WI38 (cell line): ENCODE data around the gene TOX2.

Experiments
- H3K4me3 ChIP-seq: 2 replicates; pipeline ENCODE4 v1.5.1; 2011; ENCODE audit warnings: low read depth, mild to moderate bottlenecking, control low read depth, low read length
- TF ChIP-seq, protein P1 (sequence below): IDR thresholded peaks from 2 replicates; pipeline ENCODE4 v1.5.1; 2012; ENCODE audit warnings: low read depth, mild to moderate bottlenecking, control low read depth, low read length

The TOX2 gene

DNA sequence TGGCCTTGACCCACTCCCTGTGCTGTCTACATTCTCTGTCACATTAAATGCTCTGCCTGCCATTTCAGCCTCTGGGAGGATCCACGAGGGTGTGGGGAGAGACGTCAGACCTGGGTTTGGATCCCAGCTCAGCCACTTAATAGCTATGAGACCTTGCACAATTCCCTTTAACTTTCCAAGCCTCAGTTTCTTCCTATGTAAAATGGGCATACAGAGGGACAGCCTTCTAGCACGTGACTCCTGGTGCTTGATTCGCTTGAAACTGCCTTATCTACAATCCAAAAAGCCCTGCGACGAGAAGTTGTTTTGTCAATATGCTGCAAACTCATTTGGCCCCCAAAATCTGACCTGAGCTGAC, 40.0 kb downstream of the TOX2 start:
- TF ChIP-seq, protein P1, sequence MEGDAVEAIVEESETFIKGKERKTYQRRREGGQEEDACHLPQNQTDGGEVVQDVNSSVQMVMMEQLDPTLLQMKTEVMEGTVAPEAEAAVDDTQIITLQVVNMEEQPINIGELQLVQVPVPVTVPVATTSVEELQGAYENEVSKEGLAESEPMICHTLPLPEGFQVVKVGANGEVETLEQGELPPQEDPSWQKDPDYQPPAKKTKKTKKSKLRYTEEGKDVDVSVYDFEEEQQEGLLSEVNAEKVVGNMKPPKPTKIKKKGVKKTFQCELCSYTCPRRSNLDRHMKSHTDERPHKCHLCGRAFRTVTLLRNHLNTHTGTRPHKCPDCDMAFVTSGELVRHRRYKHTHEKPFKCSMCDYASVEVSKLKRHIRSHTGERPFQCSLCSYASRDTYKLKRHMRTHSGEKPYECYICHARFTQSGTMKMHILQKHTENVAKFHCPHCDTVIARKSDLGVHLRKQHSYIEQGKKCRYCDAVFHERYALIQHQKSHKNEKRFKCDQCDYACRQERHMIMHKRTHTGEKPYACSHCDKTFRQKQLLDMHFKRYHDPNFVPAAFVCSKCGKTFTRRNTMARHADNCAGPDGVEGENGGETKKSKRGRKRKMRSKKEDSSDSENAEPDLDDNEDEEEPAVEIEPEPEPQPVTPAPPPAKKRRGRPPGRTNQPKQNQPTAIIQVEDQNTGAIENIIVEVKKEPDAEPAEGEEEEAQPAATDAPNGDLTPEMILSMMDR: no peak
- no peak overlapping the region for H3K4me3 ChIP-seq

DNA sequence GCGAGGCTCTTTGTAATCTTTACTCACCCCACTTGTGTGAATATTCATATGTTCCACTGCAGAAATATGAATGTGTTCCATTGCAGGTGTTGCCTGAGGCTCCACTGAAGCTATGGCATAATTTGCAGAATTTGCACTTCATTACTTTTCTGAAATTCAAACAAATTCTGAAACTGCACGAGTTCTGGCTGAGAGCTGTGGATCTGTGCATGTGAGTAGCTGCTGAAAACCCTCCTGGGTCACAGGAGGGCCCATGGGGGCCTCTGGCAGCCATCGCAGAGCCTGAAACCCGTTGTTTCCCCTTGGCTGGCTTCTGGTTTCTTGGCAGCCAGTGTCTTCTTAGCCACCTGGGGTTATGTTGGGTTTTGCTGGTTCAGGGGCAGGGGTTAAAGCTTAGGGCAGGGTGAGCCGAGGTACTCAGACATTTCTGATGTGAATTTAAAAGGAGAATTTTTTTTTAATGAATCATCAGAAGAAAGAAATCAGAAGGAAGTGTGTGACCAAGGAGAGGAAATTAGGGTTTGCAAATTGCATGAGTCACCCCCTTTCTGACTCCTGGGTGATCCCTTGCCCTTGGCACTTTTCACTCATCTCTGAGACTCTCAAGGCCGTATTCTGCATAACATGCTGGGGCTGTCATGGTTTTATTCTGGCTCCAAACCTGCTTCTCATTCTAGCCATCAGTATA, 40.6 kb downstream of the TOX2 start:
- peak overlapping the region; percentile 9; the same call in 1 of the 2 replicates for H3K4me3 ChIP-seq

DNA sequence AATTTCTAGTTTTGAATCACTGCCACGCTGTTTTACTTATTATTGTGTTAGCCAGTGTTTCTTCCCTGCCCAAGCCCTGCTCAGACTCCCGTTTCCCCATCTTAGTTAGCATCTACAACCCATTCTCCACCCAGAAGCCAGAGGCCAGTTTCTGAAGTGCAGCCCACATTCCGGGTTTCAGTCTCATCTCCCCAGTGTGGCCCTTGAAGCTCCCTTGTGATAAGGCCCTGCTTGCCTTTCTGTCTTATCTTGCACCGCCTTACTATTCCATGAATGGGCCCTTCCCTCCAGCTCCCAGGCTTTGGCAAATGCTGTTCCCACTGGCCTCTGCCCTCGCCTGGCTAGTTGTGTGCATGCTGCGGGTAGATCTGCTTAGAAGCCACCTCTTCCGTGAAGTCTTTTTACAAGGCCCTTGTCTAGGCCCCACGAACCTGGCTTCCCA, 41.1 kb downstream of the TOX2 start:
- TF ChIP-seq, protein P1: no peak
- H3K4me3 ChIP-seq: no peak overlapping the region

More for the DNA sequence above, 40.6 kb downstream of the TOX2 start:
- TF ChIP-seq, protein P1: no peak

DNA sequence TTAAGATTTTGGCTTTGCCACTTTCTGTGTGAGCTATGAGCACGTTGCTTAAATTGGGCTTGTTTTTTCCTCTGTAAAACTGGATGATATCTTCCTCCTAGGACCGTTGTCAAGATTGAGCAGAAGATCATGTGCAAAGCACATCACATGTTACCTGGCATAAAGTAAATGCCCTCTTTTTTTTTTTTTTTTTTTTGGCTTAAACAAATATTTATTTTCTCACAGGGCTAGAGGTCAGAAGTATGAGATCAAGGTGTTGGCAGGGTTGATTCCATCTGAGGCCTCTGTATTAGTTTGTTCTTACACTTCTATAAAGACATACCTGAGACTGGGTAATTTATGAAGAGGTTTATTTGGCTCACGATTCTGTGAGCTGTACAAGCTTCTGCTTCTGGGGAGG, 42.7 kb downstream of the TOX2 start:
- no peak overlapping the region for H3K4me3 ChIP-seq
- TF ChIP-seq, protein P1: no peak

DNA sequence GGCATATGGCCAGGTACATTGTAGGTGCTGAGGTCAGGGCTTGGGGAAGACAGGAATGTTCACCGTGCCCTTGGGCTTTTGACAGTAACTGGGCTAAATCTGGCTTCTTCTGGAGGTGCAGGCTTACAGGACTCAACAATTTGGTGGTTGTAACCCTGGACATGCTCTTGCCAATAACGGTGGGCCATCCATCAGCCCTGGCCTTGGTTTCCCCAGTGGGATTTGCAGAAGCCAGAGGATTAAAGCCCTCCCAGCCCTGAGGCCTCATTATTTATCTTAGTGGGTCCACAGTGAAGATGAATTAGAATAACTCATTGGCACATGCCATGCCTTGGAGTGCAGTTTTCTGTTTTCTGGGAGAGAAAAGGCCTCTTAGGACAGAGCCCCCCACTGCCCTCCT, 44.0 kb downstream of the TOX2 start:
- no peak overlapping the region for H3K4me3 ChIP-seq
- TF ChIP-seq, protein P1: no peak

DNA sequence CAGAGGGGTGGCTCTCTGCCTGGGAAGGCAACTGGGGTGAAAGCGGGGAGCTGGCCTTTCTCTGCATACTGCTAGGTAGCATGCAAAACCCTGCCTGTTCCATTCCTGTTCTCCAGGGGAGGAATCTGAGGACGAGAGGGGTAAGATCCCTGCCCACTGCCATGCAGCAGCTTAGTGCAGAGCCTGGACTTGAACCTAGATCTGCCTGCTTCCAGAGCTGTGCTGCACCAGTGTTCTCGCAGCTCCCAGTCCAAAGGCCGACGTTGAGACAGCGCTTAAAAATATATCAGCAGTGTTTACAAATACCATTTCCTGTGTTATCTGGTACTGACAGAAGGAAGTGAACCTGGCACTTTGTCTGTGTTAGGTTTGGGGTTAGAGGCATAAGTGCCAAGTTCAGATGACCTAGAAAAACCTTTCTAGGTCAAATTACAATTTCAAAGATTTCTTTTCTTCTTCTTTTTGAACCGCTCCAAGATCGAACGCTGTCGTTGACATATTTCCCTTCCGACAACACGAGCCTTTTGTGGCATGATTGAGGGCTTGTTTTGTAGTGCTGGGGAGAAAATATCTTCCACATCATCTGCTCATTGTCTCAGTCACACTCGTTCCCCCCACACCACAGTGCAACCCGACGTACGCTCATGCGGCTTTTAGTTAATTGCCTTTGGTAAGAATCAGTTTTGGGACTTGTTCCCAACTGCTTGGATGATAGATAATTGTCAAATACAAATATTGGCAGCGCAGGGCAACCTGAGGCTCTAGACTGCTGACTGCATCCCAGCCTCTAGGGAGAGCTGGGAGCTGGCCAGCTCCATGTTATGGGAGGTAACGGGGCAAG, 44.6 kb downstream of the TOX2 start:
- peak overlapping the region; percentile 16; the same call in 1 of the 2 replicates for H3K4me3 ChIP-seq
- TF ChIP-seq, protein P1: no peak

DNA sequence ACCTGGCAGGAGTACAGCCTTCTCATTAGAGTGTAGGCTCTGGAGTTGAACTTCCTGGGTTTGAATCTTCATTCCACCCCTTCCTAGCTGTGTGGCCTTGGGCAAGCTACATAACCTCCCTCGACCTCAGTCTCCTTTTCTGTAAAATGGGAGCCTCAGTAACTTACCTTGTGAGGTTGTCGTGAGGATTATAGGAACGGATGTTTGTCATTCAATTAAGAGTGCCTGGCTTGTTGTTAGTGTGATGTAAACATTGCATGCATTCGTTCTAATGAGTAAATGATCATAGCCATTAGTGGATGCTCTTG, 45.2 kb downstream of the TOX2 start:
- no peak overlapping the region for H3K4me3 ChIP-seq
- TF ChIP-seq, protein P1: no peak
